CD14-positive monocyte (primary cell): ENCODE measurements around the gene SPATA13. TPM values are rescaled to one million over a fixed set of nuclear protein-coding genes. Genes with fewer than 3 reads are reported as not detected.

Experiments used
- DNase-seq, 3 donors: peaks; one replicate each; pipeline ENCODE4 v3.0.0-alpha.2; 2011 to 2022
- H2AFZ ChIP-seq: 2 replicates; pipeline ENCODE4 v1.6.0; 2012; ENCODE audit warnings: mild to moderate bottlenecking, low read depth, low read length, inconsistent platforms; ENCODE audit not compliant: insufficient read depth, poor library complexity, severe bottlenecking
- H3K27ac ChIP-seq, 2 donors: 1 replicate in 1 of 2; 2 replicates in 1 of 2; pipeline ENCODE4 v1.5.1; 2012 to 2013; ENCODE audit warnings: low read length in 2 of 2, control low read depth in 1 of 2, inconsistent platforms in 1 of 2, low read depth in 1 of 2, mild to moderate bottlenecking in 1 of 2
- H3K27me3 ChIP-seq, 2 donors: one replicate each; pipeline versions ENCODE4 v1.6.0 to v1.6.1; 2011 to 2013; ENCODE audit warnings: low read length in 2 of 2; ENCODE audit not compliant: control insufficient read depth in 2 of 2, insufficient read depth in 2 of 2
- H3K36me3 ChIP-seq, 2 donors: replicated peaks in 1 of 2; 1 replicate in 1 of 2; 2 replicates in 1 of 2; pipeline versions ENCODE4 v1.5.1 to v1.6.1; 2012 to 2013; ENCODE audit warnings: low read length in 2 of 2, control low read depth in 1 of 2, inconsistent platforms in 1 of 2, mild to moderate bottlenecking in 1 of 2; ENCODE audit not compliant: insufficient read depth in 2 of 2, control insufficient read depth in 1 of 2
- H3K4me1 ChIP-seq, 2 donors: 1 replicate in 1 of 2; 2 replicates in 1 of 2; pipeline versions ENCODE4 v1.5.1 to v1.6.1; 2012 to 2013; ENCODE audit warnings: low read length in 2 of 2, control low read depth in 1 of 2, inconsistent platforms in 1 of 2, mild to moderate bottlenecking in 1 of 2, moderate library complexity in 1 of 2; ENCODE audit not compliant: insufficient read depth in 2 of 2, control insufficient read depth in 1 of 2
- H3K4me2 ChIP-seq: replicated peaks from 2 replicates; pipeline ENCODE3; 2012; ENCODE audit warnings: low read length, moderate library complexity, mild to moderate bottlenecking; ENCODE audit not compliant: poor library complexity, severe bottlenecking; ENCODE audit errors: extremely low read depth
- H3K4me3 ChIP-seq, 3 experiments: fragments of 200-600 bp in 1 of 3; sonication (generic) in 1 of 3; replicated peaks in 1 of 3; 1 replicate in 2 of 3; 2 replicates in 1 of 3; pipeline ENCODE4 v1.5.1; 2011 to 2013; ENCODE audit warnings: low read length in 3 of 3, mild to moderate bottlenecking in 3 of 3, control low read depth in 2 of 3, low read depth in 2 of 3, inconsistent platforms in 1 of 3, moderate library complexity in 1 of 3
- H3K79me2 ChIP-seq: 2 replicates; pipeline ENCODE4 v1.6.0; 2012; ENCODE audit warnings: mild to moderate bottlenecking, control low read depth, inconsistent platforms, low read length, moderate library complexity; ENCODE audit not compliant: insufficient read depth
- H3K9ac ChIP-seq: 2 replicates; pipeline ENCODE4 v1.6.0; 2017; ENCODE audit warnings: low read length, mild to moderate bottlenecking; ENCODE audit not compliant: insufficient read depth, poor library complexity, severe bottlenecking
- H3K9me3 ChIP-seq, 2 donors: replicated peaks in 1 of 2; 1 replicate in 1 of 2; 2 replicates in 1 of 2; pipeline versions ENCODE4 v1.5.1 to v1.6.1; 2012 to 2013; ENCODE audit warnings: low read length in 2 of 2, control low read depth in 1 of 2; ENCODE audit not compliant: control insufficient read depth in 1 of 2, insufficient read depth in 1 of 2
- H4K20me1 ChIP-seq: 2 replicates; pipeline ENCODE4 v1.6.0; 2012; ENCODE audit warnings: mild to moderate bottlenecking, low read length, control low read depth, moderate library complexity; ENCODE audit not compliant: insufficient read depth
- H3K27ac Mint-ChIP-seq, 7 donors: one replicate each; pipeline ENCODE4 v1.8.0; 2020; ENCODE audit warnings: mild to moderate bottlenecking in 7 of 7, mixed read lengths in 7 of 7, moderate library complexity in 6 of 7, inconsistent platforms in 2 of 7
- H3K27me3 Mint-ChIP-seq, 3 donors: one replicate each; pipeline ENCODE4 v1.8.0; 2021 to 2022; ENCODE audit warnings: low read depth in 3 of 3, mild to moderate bottlenecking in 3 of 3, mixed read lengths in 3 of 3, moderate library complexity in 3 of 3, inconsistent platforms in 1 of 3
- H3K36me3 Mint-ChIP-seq, 2 donors: one replicate each; pipeline ENCODE4 v1.8.0; 2020; ENCODE audit warnings: mixed read lengths in 2 of 2, inconsistent platforms in 1 of 2, mild to moderate bottlenecking in 1 of 2
- H3K4me1 Mint-ChIP-seq: one replicate; pipeline ENCODE4 v1.8.0; 2020; ENCODE audit warnings: mild to moderate bottlenecking, mixed read lengths
- H3K4me3 Mint-ChIP-seq, 2 donors: one replicate each; pipeline ENCODE4 v1.8.0; 2020; ENCODE audit warnings: mild to moderate bottlenecking in 2 of 2, mixed read lengths in 2 of 2, moderate library complexity in 1 of 2
- H3K9me3 Mint-ChIP-seq, 7 donors: one replicate each; pipeline ENCODE4 v1.8.0; 2020 to 2022; ENCODE audit warnings: mixed read lengths in 7 of 7, mild to moderate bottlenecking in 6 of 7, moderate library complexity in 6 of 7, inconsistent platforms in 2 of 7
- CTCF ChIP-seq: fragments of 200-600 bp; IDR thresholded peaks from one replicate; pipeline ENCODE4 v1.8.0; 2022; ENCODE audit warnings: antibody characterized with exemption, mild to moderate bottlenecking
- WGBS: methylation state at CpG from one replicate; pipeline ENCODE4 v1.1.5; 2013; ENCODE audit warnings: missing lambda C conversion rate; ENCODE audit not compliant: insufficient coverage; 5-methylcytosine and 5-hydroxymethylcytosine counted together
- intact Hi-C, 2 donors: fragments of 100-400 bp; cut with micrococcal nuclease; formaldehyde crosslinking; loops; one replicate each; pipeline versions ENCODE4 v1.15.0 to v1.15.1; 2023
- polyA plus RNA-seq, 3 donors: library from polyadenylated mRNA; depleted of rRNA in 1 of 3; unstranded in 2 of 3; stranded (reverse) in 1 of 3; fragments of 300-500 nt in 2 of 3; fragments of >200 nt in 1 of 3; fragmentation: Illumina TruSeq in 2 of 3; gene quantifications; 1 replicate in 2 of 3; 2 replicates in 1 of 3; pipeline ENCODE4 v1.2.3, GENCODE V29; 2012 to 2021

Gene SPATA13
- polyA plus RNA-seq, 3 donors: 9.3 to 44.7 (median 11.6) TPM

DNA sequence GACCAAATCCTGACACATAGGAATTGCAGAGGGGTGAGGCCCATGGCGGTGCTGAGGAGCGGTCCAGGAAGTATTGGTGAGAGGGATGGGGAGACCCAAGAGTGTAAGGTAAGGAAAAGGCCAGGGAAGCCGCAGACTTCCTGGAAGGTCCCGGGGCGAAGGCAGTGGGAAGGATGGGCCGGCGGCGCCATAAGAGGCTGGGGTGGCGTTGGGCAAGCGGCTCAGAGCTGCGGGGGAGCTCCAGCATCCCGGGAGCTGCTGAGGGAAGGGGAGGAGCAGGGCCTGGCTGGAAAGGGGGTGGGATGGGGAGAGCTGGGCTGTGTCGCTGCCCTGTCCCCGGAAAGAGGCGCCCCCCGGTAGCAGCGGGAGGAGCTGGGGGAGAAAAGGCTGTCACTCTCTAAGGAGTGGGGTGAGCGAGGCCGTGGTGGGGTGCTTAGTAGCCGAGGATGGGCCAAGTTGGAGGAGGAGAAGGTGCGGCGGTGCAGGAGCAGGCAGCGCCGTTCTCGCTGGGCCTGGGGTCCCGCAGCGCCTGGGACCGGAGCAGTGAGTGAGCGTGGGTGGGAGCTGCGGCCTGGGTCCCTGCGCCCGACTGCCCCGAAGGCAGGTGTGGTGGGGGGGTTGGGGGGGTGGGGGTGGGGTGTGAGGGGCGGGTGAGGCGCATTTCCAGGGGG, 179.6 kb downstream of the SPATA13 start:
- no peaks in the 10 kb centered on the region for H3K36me3 Mint-ChIP-seq
- no peaks in the 10 kb centered on the region for H3K79me2 ChIP-seq
- WGBS: 82% methylated on average over 22 of the region's 35 CpGs
- peaks cover 0 to 21% of the 10 kb centered on the region in 2 donors for H3K9me3 ChIP-seq
- no peaks in the 10 kb centered on the region for H3K4me1 Mint-ChIP-seq
- TF ChIP-seq CTCF: no peak
- no peak overlapping the region for H3K27ac Mint-ChIP-seq
- H3K4me3 Mint-ChIP-seq: peak overlapping the region in 1 of 2 donors; percentile 46
- no peak for DNase-seq
- H3K4me1 ChIP-seq: no peaks in the 10 kb centered on the region
- no peak overlapping the region for H3K9ac ChIP-seq
- no peak overlapping the region for H3K4me2 ChIP-seq
- H3K9me3 Mint-ChIP-seq: peaks cover 15 to 27% (median 22%) of the 10 kb centered on the region in 7 donors
- no peak overlapping the region for H2AFZ ChIP-seq
- H4K20me1 ChIP-seq: no peaks in the 10 kb centered on the region
- H3K36me3 ChIP-seq: no peaks in the 10 kb centered on the region
- no peak overlapping the region for H3K4me3 ChIP-seq
- intact Hi-C loops: no loop called here
- no peaks in the 10 kb centered on the region for H3K27me3 ChIP-seq
- peaks cover 8 to 19% (median 12%) of the 10 kb centered on the region in 3 donors for H3K27me3 Mint-ChIP-seq
- H3K27ac ChIP-seq: no peak overlapping the region

- H2AFZ ChIP-seq: no peak overlapping the region
- Mint-ChIP-seq H3K27ac (no peak overlapping the region), H3K36me3 (no peaks in the 10 kb centered on the region), H3K4me3 (no peak overlapping the region), H3K4me1 (no peaks in the 10 kb centered on the region), H3K9me3 (peaks cover 15 to 27% (median 22%) of the 10 kb centered on the region in 7 donors), H3K27me3 (peaks cover 8 to 19% (median 13%) of the 10 kb centered on the region in 3 donors)
- H3K9me3 ChIP-seq: peaks cover 0 to 21% of the 10 kb centered on the region in 2 donors
- no peak overlapping the region for H3K9ac ChIP-seq
- H3K36me3 ChIP-seq: no peaks in the 10 kb centered on the region
- intact Hi-C loops: no loop called here
- H3K4me2 ChIP-seq: no peak overlapping the region
- H3K4me1 ChIP-seq: no peaks in the 10 kb centered on the region
- WGBS: 82% methylated on average over 24 of the region's 26 CpGs
- H3K4me3 ChIP-seq: no peak overlapping the region
- no peak for DNase-seq
- no peak for TF ChIP-seq CTCF
- H3K79me2 ChIP-seq: no peaks in the 10 kb centered on the region
- H3K27ac ChIP-seq: no peak overlapping the region
- no peaks in the 10 kb centered on the region for H4K20me1 ChIP-seq
- H3K27me3 ChIP-seq: no peaks in the 10 kb centered on the region
These were observed 180.1 kb downstream of the SPATA13 start for GRCh38 chr13:24340608-24340955.
